HG03460 (cell line): ENCODE measurements around the gene IDUA.
"Not testable (repeated sequence)": the region's sequence is repeated elsewhere in the genome, so short reads cannot be mapped to it uniquely, and the experiment has no call there.

ENCODE experiments used
- ATAC-seq: cut with Tn5 transposase; IDR thresholded peaks from one replicate; pipeline ENCODE4 v1.9.1; 2021; ENCODE audit not compliant: unreplicated experiment

The IDUA gene

DNA sequence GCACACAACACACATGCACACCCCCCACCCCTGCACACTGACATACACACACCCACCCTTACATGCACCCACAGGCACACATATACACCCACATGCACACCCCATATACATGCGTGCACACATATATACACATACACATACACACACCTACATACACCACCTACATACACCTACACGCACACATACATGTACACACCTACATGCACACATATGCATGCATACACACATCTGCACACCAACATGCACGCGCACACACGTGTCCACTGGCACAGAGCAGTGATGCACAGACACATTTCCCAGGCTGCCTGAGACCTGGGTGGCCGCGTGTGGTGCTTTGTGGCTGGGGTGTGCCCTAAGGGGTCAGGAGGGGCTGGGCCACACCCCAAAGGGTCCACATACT, 56.3 kb downstream of the IDUA start:
- no peak for ATAC-seq

GRCh38 chr4:1043651-1044468, 57.0 kb downstream of the IDUA start:
- ATAC-seq, result no peak

DNA sequence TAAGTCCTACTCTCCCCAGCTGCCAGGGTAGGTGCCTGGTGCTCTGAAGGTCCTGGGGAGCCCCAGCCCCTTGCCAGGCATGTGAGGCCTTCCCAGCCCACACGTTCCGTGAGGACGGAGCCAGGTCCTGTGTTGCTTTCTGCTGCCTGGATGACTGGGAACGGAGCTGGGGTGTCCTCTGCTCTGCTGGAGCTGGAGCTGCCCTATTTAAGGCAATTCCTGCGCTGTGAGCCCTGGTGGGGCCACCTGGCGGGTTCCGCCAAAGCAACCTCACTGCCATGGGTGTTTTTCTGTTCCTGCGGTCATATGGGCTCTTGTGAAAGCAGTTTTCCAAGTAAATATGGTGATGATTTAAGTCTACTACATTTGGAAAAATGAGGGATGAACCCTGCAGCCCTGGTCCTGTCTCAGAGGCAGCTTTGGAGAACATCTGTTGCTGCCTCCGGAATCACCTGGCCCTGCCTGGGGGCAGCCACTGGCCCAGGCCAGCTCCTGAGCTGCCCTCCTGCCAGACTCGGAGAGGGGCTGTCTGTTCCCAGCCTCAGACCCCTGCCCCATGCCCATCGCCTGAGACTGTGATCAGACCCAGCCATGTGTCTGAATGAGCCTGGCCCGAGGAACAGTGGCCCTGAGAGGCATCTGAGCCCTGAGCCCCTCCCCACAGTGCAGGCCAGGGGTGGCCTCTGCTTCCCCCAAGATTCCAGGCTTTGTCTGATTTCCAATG, 57.8 kb downstream of the IDUA start:
- no peak for ATAC-seq

DNA sequence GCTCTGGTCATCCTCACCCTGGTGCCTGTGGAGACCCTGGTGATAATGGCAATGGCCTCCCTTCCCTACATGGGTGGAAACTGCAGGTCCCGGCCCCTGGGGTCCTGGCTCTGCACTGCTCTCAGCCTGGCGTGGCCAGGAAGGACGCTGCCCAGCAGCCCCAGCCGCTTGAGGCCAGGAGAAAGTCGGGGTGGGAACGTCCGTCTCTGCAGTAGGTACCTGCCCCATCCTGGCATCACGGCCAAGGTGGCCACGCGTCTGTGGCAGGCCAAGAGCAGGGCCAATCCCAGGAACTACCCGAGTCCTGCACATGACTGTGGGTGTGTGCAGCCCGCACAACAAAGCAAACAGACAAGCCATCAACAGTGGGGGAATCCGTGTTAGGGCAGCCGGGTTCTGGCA, 58.4 kb downstream of the IDUA start:
- no peak for ATAC-seq

DNA sequence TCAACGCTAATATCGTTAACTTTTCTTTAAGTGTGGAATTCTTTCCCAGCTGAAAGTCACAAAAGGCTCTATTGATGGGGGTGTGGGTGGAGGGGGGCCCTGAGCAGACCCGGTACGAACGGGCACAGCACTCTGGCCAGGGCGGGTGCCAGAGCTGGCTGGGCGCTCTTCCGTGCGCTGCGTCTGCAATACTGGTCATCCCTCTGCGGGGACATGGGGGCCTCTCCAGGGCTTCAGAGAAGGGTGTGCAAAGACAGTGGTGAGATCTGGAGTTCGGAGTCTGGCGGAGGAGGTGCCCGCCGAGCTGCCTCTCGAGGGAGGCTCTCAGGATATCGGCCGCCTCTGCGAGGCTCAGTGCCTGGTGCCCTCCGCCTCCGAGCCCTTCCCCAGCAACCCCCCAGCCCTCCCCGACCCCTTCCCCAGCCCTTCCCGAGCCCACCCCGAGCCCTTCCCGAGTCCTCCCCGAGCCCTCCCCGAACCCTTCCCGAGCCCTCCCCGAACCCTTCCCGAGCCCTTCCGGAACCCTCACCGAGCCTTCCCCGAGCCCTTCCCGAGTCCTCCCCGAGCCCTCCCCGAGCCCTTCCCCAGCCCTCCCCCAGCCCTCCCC, 58.9 kb downstream of the IDUA start:
- no peak for ATAC-seq

DNA sequence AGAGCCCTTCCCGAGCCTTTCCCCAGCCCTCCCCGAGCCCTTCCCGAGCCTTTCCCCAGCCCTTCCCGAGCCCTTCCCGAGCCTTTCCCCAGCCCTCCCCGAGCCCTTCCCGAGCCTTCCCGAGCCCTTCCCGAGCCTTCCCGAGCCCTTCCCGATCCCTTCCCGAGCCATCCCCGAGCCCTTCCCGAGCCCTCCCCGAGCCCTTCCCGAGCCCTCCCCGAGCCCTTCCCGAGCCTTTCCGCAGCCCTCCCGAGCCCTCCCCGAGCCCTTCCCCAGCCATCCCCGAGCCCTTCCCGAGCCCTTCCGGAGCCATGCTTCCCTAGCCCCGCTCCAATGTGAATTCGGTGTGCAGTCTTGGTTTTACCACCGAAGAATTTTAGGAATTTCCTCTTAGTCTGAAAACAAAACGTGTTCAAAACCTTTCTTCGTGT, 59.8 kb downstream of the IDUA start:
- ATAC-seq, result not testable (repeated sequence)

- no peak for ATAC-seq
These were observed 60.5 kb downstream of the IDUA start for GRCh38 chr4:1047106-1047975.

GRCh38 chr4:1047976-1048772, 61.3 kb downstream of the IDUA start:
- no peak for ATAC-seq

DNA sequence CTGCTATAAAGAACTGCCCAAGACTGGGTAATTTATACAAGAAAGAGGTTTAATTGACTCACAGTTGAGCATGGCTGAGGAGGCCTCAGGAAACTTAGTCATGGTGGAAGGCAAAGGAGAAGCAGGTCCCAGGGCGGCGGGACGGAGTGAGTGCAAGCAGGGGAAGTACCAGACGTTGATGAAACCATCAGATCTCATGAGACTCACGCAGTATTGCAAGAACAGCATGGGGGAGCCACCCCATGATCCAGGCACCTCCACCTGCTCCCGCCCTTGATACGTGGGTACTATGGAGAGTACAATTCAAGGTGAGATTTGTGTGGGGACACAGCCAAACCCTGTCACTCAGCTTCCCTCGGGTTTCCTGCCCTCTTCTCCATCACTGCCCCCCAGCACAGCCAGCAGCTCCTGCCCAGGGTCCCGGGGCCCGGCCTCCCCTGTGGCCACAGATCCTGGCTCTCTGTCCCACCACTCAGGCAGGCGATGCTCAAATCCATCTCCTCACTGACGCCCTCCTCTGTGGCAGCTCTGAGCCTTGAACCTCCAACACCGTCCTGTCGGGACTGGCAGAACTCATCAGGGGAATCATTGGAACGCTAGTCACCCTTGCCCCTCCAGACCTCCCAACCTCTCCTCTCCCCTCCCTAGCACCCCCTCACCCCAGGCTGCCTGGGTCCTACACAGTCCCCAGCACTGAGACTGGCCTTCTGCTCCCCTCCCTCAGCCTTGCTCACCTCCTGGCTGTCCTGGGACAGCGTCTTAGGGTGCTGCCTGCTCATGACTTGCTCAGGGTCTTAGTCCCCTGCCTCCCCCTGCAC, 62.1 kb downstream of the IDUA start:
- ATAC-seq, result no peak

GRCh38 chr4:1049591-1049905, 62.7 kb downstream of the IDUA start:
- no peak for ATAC-seq

- ATAC-seq, result no peak
These were observed 63.8 kb downstream of the IDUA start for GRCh38 chr4:1050486-1051213.

GRCh38 chr4:1051472-1051871, 64.6 kb downstream of the IDUA start:
- ATAC-seq, result no peak

- no peak for ATAC-seq
These were observed 65.4 kb downstream of the IDUA start for GRCh38 chr4:1052231-1052671.

DNA sequence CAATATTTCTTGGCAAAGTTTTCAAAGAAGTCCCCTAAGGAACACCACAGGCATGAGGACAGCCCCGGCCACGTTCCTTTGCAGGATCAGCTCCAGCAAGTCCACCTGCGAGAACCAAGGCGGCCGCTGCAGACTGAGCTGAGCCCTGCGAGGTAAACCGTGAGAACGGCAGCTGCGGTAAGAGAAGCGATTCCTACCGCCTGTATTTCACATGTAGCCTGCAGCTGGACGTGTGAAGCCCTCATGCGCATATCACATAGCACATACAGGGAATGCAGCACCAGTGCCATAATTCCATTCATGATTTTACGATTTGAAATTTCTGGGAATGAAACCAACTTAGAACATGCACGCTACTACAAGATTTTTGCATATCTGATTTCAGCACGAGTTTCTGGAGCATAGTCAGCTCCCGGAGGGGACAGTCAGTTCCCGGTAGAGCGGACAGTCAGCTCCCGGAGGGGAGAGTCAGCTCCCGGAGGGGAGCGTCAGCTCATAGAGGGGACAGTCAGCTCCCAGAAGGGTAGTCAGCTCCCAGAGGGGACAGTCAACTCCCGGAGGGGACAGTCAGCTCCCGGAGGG, 66.3 kb downstream of the IDUA start:
- ATAC-seq, result no peak

- not testable (repeated sequence) for ATAC-seq
These were observed 67.0 kb downstream of the IDUA start for GRCh38 chr4:1053891-1054290.
